ENCODE results near the gene NUMB. TPM values are rescaled to one million over a fixed set of nuclear protein-coding genes. Genes with fewer than 3 reads are reported as not detected.
"Not testable (repeated sequence)": the region's sequence is repeated elsewhere in the genome, so short reads cannot be mapped to it uniquely, and the experiment has no call there.

The NUMB gene
- total RNA-seq, 4 donors from 2014 or later, result 105 to 125 (median 117) TPM

DNA sequence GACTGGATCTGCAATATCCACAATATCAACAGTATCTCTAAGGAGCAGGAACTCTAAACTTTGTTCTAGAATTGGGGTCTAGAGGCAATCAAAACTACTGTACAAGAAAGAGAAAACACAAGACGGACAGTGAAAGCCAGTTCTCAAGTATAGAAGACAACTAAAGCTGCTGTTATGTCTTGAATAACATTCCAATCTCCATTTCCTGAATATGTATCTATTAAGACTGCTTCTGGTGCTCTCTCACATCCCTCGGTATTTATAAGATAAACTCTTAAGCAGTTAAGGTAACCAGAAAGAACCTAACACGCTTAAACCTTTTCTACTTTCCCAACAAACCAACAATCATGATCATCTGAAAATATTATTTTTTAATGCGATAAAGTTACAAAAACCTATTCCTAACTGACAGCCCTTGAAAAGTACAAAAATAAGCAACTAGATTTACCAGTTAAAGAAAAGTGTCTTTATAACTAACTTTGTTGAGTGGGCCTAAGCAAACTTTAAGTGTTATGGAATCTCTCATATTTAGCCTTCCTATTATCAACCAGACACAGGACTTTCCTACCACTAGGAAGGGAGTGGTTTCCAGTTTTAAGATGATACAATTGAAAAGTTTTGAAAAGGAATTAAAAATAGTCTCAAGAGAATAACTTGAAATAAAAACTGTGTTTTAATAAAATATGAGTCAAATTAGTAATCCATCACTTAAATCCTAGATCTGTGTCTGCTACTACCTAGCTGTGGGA is 30.7 kb downstream of the NUMB start:
- peak overlapping the region in 3 of 4 donors; percentile 10 to 43 (median 20) for H3K27ac ChIP-seq
- H3K4me1 ChIP-seq, result peaks cover 0 to 25% (median 0%) of the 10 kb centered on the region in 4 donors

DNA sequence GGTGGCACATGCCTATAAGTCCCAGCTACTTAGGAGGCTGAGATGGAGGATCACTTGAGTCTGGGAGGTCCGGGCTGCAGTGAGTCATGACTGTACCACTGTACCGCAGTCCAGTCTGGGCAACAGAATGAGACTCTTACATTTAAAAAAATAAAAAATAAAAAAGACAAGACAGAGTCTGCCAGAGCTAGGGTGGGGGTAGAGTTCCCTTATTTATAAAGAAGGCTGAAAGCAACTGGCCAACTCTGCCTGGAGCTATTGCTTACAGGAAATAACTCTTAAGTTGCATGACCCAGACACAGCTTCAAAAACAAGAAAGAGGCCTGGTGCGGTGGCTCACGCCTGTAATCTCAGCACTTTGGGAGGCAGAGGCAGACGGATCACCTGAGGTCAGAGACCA is 31.5 kb downstream of the NUMB start:
- Histone ChIP-seq H3K27ac (peak overlapping the region in 3 of 4 donors; percentile 10 to 33 (median 20)), H3K27me3 (no peaks in the 10 kb centered on the region), H3K9me3 (no peaks in the 10 kb centered on the region), H3K4me3 (no peak overlapping the region), H3K36me3 (no peaks in the 10 kb centered on the region), H3K4me1 (peaks cover 0 to 32% (median 2%) of the 10 kb centered on the region in 4 donors)
- DNase-seq, result no peak
- no peak for TF ChIP-seq POLR2A (IDR thresholded peaks at IDR 0.05)
- TF ChIP-seq, protein P1, sequence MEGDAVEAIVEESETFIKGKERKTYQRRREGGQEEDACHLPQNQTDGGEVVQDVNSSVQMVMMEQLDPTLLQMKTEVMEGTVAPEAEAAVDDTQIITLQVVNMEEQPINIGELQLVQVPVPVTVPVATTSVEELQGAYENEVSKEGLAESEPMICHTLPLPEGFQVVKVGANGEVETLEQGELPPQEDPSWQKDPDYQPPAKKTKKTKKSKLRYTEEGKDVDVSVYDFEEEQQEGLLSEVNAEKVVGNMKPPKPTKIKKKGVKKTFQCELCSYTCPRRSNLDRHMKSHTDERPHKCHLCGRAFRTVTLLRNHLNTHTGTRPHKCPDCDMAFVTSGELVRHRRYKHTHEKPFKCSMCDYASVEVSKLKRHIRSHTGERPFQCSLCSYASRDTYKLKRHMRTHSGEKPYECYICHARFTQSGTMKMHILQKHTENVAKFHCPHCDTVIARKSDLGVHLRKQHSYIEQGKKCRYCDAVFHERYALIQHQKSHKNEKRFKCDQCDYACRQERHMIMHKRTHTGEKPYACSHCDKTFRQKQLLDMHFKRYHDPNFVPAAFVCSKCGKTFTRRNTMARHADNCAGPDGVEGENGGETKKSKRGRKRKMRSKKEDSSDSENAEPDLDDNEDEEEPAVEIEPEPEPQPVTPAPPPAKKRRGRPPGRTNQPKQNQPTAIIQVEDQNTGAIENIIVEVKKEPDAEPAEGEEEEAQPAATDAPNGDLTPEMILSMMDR (IDR thresholded peaks at IDR 0.05), result no peak

More for the DNA sequence above, 30.7 kb downstream of the NUMB start:
- no peaks in the 10 kb centered on the region for H3K27me3 ChIP-seq
- TF ChIP-seq POLR2A (IDR thresholded peaks at IDR 0.05), result no peak
- TF ChIP-seq, protein P1 (IDR thresholded peaks at IDR 0.05), result no peak
- DNase-seq, result no peak
- H3K4me3 ChIP-seq, result no peak overlapping the region
- H3K9me3 ChIP-seq, result no peaks in the 10 kb centered on the region
- H3K36me3 ChIP-seq, result no peaks in the 10 kb centered on the region

DNA sequence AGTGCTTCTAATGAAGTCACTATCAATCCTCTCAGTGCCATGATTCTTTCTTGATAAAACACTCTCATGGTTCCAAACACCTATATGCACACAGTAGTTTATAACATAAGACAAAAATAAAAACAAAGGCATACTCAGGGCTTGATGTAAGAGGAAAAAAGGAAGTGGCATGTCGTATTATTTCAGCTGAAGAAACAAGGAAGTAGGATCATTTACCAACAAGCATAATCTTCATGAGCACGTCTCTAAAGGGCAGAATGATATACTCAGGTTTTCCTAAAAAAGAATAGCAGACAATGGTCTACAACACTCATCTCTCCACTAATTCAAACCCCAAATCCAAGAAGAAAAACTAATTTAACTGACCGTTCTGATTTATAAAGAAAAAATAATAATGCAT is 33.9 kb downstream of the NUMB start:
- Histone ChIP-seq H3K27ac (peak overlapping the region in 3 of 4 donors; percentile 8 to 53 (median 21)), H3K4me3 (no peak overlapping the region), H3K9me3 (no peaks in the 10 kb centered on the region), H3K27me3 (no peaks in the 10 kb centered on the region), H3K36me3 (peaks cover 0 to 6% (median 0%) of the 10 kb centered on the region in 3 donors), H3K4me1 (peaks cover 0 to 28% (median 2%) of the 10 kb centered on the region in 4 donors)
- DNase-seq, result no peak
- TF ChIP-seq, protein P1 (IDR thresholded peaks at IDR 0.05), result no peak

DNA sequence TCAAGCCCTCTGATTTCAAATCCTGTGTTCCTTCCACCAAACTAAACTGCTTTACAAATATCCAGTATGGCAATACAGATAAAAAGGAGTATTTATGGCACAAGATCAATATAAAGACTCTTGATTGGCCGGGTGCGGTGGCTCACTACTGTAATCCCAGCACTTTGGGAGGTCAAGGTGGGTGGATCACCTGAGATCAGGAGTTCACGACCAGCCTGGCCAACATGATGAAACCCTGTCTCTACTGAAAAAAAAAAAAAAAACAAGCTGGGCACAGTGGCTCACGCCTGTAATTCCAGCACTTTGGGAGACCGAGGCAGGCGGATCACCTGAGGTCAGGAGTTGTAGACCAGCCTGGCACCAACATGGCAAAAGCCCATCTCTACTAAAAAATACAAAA is 35.3 kb downstream of the NUMB start:
- not testable (repeated sequence) for DNase-seq, H3K36me3 ChIP-seq, H3K9me3 ChIP-seq, H3K27me3 ChIP-seq, H3K4me3 ChIP-seq
- Histone ChIP-seq H3K27ac (peak overlapping the region in 1 of 4 donors; percentile 21), H3K4me1 (peaks cover 0 to 16% (median 2%) of the 10 kb centered on the region in 4 donors)

DNA sequence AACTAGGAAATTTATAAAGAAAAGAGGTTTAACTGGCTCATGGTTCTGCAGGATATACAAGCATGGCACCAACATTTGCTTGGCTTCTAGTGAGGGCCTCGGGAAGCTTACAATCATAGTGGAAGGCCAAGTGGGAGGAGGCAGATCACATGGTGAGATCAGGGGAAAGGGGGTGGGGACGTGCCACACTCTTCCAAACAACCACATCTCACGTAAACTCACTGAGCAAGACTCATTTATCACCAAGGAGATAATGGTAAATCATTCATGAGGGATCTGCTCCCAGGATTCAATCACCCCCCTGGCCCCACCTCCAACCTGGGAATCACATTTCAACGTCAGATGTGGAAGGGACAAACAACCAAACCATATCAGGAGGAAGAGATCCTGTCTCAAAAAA is 35.8 kb downstream of the NUMB start:
- DNase-seq, result no peak
- H3K4me1 ChIP-seq, result peaks cover 0 to 14% (median 2%) of the 10 kb centered on the region in 4 donors
- no peak overlapping the region for H3K4me3 ChIP-seq
- TF ChIP-seq, protein P1 (IDR thresholded peaks at IDR 0.05), result no peak
- no peak for TF ChIP-seq POLR2A (IDR thresholded peaks at IDR 0.05)
- H3K36me3 ChIP-seq, result peaks cover 0 to 6% (median 0%) of the 10 kb centered on the region in 3 donors
- no peaks in the 10 kb centered on the region for H3K27me3 ChIP-seq
- H3K27ac ChIP-seq, result no peak overlapping the region
- H3K9me3 ChIP-seq, result no peaks in the 10 kb centered on the region

DNA sequence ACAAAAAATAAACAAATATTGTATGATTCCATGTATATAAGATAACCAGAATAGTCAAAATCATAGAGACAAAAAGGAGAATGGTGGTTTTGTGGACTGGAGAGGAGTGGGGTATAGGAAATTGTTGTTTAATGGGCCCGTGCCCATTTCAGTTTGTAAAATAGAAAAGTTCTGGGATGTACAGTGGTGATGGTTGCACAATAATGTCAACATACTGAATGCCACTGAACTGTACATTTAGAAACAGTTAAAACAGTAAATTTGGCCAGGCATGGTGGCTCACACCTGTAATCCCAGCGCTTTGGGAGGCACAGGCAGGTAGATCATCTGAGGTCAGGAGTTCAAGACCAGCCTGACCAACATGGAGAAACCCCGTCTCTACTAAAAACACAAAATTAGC is 40.1 kb downstream of the NUMB start:
- DNase-seq, result no peak
- Histone ChIP-seq H3K36me3 (peaks cover 0 to 6% (median 0%) of the 10 kb centered on the region in 3 donors), H3K9me3 (no peaks in the 10 kb centered on the region), H3K4me1 (peaks cover 0 to 16% (median 2%) of the 10 kb centered on the region in 4 donors), H3K4me3 (no peak overlapping the region), H3K27me3 (no peaks in the 10 kb centered on the region), H3K27ac (no peak overlapping the region)
- TF ChIP-seq POLR2A (IDR thresholded peaks at IDR 0.05), result no peak
- TF ChIP-seq, protein P1 (IDR thresholded peaks at IDR 0.05), result no peak

DNA sequence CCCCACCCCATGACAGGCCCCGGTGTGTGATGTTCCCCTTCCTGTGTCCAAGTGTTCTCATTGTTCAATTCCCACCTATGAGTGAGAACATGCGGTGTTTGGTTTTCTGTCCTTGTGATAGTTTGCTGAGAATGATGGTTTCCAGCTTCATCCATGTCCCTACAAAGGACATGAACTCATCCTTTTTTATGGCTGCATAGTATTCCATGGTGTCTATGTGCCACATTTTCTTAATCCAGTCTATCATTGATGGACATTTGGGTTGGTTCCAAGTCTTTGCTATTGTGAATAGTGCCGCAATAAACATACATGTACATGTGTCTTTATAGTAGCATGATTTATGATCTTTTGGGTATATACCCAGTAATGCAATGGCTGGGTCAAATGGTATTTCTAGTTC is 52.1 kb downstream of the NUMB start:
- not testable (repeated sequence) for H3K27me3 ChIP-seq, H3K27ac ChIP-seq, H3K9me3 ChIP-seq, DNase-seq, H3K4me1 ChIP-seq, H3K4me3 ChIP-seq
- H3K36me3 ChIP-seq, result peaks cover 0 to 34% (median 0%) of the 10 kb centered on the region in 3 donors
